ENCODE measurements around the gene PXMP4.
A peak's percentile ranks its signal among the peaks of the same experiment; 100 is the strongest.

The PXMP4 gene

GRCh38 chr20:33689493-33689892 is 30.6 kb downstream of the PXMP4 start:
- Histone ChIP-seq H3K4me3 (ENCODE audit: low read depth, low read length) (no peak overlapping the region), H3K27ac (peak overlapping the region; percentile 44), H3K27me3 (replicated peaks) (no peaks in the 10 kb centered on the region), H3K36me3 (replicated peaks) (no peaks in the 10 kb centered on the region)
- no peak for TF ChIP-seq CTCF (IDR thresholded peaks at IDR 0.05; ENCODE audit: low read depth, low read length, missing control alignments)
- DNase-seq = no peak
- in situ Hi-C loops (cut with HindIII; ENCODE audit: low pct_ligation_motif_present, low sequenced_read_pairs) = no loop called here

- DNase-seq = no peak
Measured at GRCh38 chr20:33688938-33689424, 31.1 kb downstream of the PXMP4 start.

GRCh38 chr20:33687993-33688937 is 31.8 kb downstream of the PXMP4 start:
- in situ Hi-C loops (cut with HindIII; ENCODE audit: low pct_ligation_motif_present, low sequenced_read_pairs) = no loop called here
- Histone ChIP-seq H3K36me3 (replicated peaks) (no peaks in the 10 kb centered on the region), H3K27ac (no peak overlapping the region), H3K27me3 (replicated peaks) (no peaks in the 10 kb centered on the region), H3K4me3 (ENCODE audit: low read depth, low read length) (no peak overlapping the region)
- no peak for TF ChIP-seq CTCF (IDR thresholded peaks at IDR 0.05; ENCODE audit: low read depth, low read length, missing control alignments)
- DNase-seq = no peak

More at GRCh38 chr20:33688938-33689424, 31.1 kb downstream of the PXMP4 start:
- H3K4me3 ChIP-seq (ENCODE audit: low read depth, low read length) = no peak overlapping the region
- no peaks in the 10 kb centered on the region for H3K27me3 ChIP-seq (replicated peaks)
- no peaks in the 10 kb centered on the region for H3K36me3 ChIP-seq (replicated peaks)
- H3K27ac ChIP-seq = no peak overlapping the region
- in situ Hi-C loops (cut with HindIII; ENCODE audit: low pct_ligation_motif_present, low sequenced_read_pairs) = no loop called here
- TF ChIP-seq CTCF (IDR thresholded peaks at IDR 0.05; ENCODE audit: low read depth, low read length, missing control alignments) = no peak

- TF ChIP-seq CTCF (IDR thresholded peaks at IDR 0.05; ENCODE audit: low read depth, low read length, missing control alignments) = no peak
- no peaks in the 10 kb centered on the region for H3K36me3 ChIP-seq (replicated peaks)
- peak; percentile 36 for DNase-seq
- no peaks in the 10 kb centered on the region for H3K27me3 ChIP-seq (replicated peaks)
- in situ Hi-C loops (cut with HindIII; ENCODE audit: low pct_ligation_motif_present, low sequenced_read_pairs) = no loop called here
- H3K4me3 ChIP-seq (ENCODE audit: low read depth, low read length) = no peak overlapping the region
- no peak overlapping the region for H3K27ac ChIP-seq
Measured at GRCh38 chr20:33687370-33687915, 32.7 kb downstream of the PXMP4 start.

GRCh38 chr20:33686984-33687366 is 33.1 kb downstream of the PXMP4 start:
- Histone ChIP-seq H3K36me3 (replicated peaks) (no peaks in the 10 kb centered on the region), H3K27ac (peak overlapping the region; percentile 64), H3K4me3 (ENCODE audit: low read depth, low read length) (peak overlapping the region; percentile 49), H3K27me3 (replicated peaks) (no peaks in the 10 kb centered on the region)
- in situ Hi-C loops (cut with HindIII; ENCODE audit: low pct_ligation_motif_present, low sequenced_read_pairs) = no loop called here
- no peak for TF ChIP-seq CTCF (IDR thresholded peaks at IDR 0.05; ENCODE audit: low read depth, low read length, missing control alignments)
- DNase-seq = no peak
